ENCODE results near the gene KYAT1. TPM values are rescaled to one million over a fixed set of nuclear protein-coding genes. Genes with fewer than 3 reads are reported as not detected.

Gene KYAT1
- total and polyA plus RNA-seq, 2 of the 13 experiments (the other 11 are each of a cell fraction or from before 2014, with no cell fraction given): 9.2 to 46.5 TPM

- TF ChIP-seq ZHX2 (IDR thresholded peaks at IDR 0.05; ENCODE audit: low read depth) (peak; percentile 95), ZHX2 (CRISPR knock-in tag; IDR thresholded peaks at IDR 0.05; ENCODE audit: borderline replicate concordance) (no peak), TERF1 (CRISPR knock-in tag; IDR thresholded peaks at IDR 0.05) (no peak), KAT8 (CRISPR knock-in tag; IDR thresholded peaks at IDR 0.05) (peak; percentile 93), ZNF224 (CRISPR knock-in tag; IDR thresholded peaks at IDR 0.05) (no peak; the same call in 1 of the 2 replicates), ZNF574 (CRISPR knock-in tag; IDR thresholded peaks at IDR 0.05) (peak; percentile 93), KDM5A (IDR thresholded peaks at IDR 0.05; ENCODE audit: borderline replicate concordance, low read length) (peak; percentile 80), SCMH1 (CRISPR knock-in tag; IDR thresholded peaks at IDR 0.05; ENCODE audit: borderline replicate concordance) (no peak), ZBTB49 (CRISPR knock-in tag; IDR thresholded peaks at IDR 0.05; ENCODE audit: borderline replicate concordance) (no peak; the same call in 1 of the 2 replicates), YEATS4 (CRISPR knock-in tag; IDR thresholded peaks at IDR 0.05; ENCODE audit: borderline replicate concordance) (peak; percentile 83; the same call in 1 of the 2 replicates), MYNN (CRISPR knock-in tag; IDR thresholded peaks at IDR 0.05; ENCODE audit: low read depth) (no peak), IKZF5 (CRISPR knock-in tag; IDR thresholded peaks at IDR 0.05) (peak; percentile 71; the same call in 1 of the 2 replicates), NFYC (CRISPR knock-in tag; IDR thresholded peaks at IDR 0.05) (peak; percentile 38; the same call in 1 of the 2 replicates)
These were observed at the start of gene KYAT1, which contains the start of gene LRRC8A (continued) for GRCh38 chr9:128881884-128882676.
